Measurements from ENCODE around the gene MZF1.
A peak's percentile ranks its signal among the peaks of the same experiment; 100 is the strongest.
"Not testable (repeated sequence)": the region's sequence is repeated elsewhere in the genome, so short reads cannot be mapped to it uniquely, and the experiment has no call there.

Gene MZF1

GRCh38 chr19:58572818-58573657, at the start of gene MZF1:
Gene MZF1 (minus strand): TSS chr19:58573335. CDS start chr19:58571389, 1,946 bp downstream.
- no peak for TF ChIP-seq CTCF (conservative IDR thresholded peaks at IDR 0.05; ENCODE audit: control insufficient read depth, insufficient read depth, low read depth, low read length)
- peak within 1 kb of the TSS; percentile 92 for H3K4me3 ChIP-seq (ENCODE audit: control insufficient read depth, low read depth, low read length)
- DNase-seq (ENCODE audit: low read depth), result peak; percentile 100

- DNase-seq (ENCODE audit: low read depth); H3K4me3 ChIP-seq (ENCODE audit: control insufficient read depth, low read depth, low read length): not testable (repeated sequence)
These were observed 34.1 kb upstream of the MZF1 start for GRCh38 chr19:58607213-58607612.

GRCh38 chr19:58606251-58606896, 33.2 kb upstream of the MZF1 start:
- not testable (repeated sequence) for H3K4me3 ChIP-seq (ENCODE audit: control insufficient read depth, low read depth, low read length)

GRCh38 chr19:58586133-58586765, 13.1 kb upstream of the MZF1 start:
- H3K4me3 ChIP-seq (ENCODE audit: control insufficient read depth, low read depth, low read length), result no peak overlapping the region
- no peak for DNase-seq (ENCODE audit: low read depth)
- no peak for TF ChIP-seq CTCF (conservative IDR thresholded peaks at IDR 0.05; ENCODE audit: control insufficient read depth, insufficient read depth, low read depth, low read length)

More at GRCh38 chr19:58606251-58606896, 33.2 kb upstream of the MZF1 start:
- not testable (repeated sequence) for DNase-seq (ENCODE audit: low read depth)

GRCh38 chr19:58585442-58586132, 12.5 kb upstream of the MZF1 start:
- TF ChIP-seq CTCF (conservative IDR thresholded peaks at IDR 0.05; ENCODE audit: control insufficient read depth, insufficient read depth, low read depth, low read length), result no peak
- H3K4me3 ChIP-seq (ENCODE audit: control insufficient read depth, low read depth, low read length), result no peak overlapping the region
- DNase-seq (ENCODE audit: low read depth), result no peak

- no peak overlapping the region for H3K4me3 ChIP-seq (ENCODE audit: control insufficient read depth, low read depth, low read length)
- no peak for TF ChIP-seq CTCF (conservative IDR thresholded peaks at IDR 0.05; ENCODE audit: control insufficient read depth, insufficient read depth, low read depth, low read length)
- DNase-seq (ENCODE audit: low read depth), result no peak
These were observed 11.6 kb upstream of the MZF1 start for GRCh38 chr19:58584498-58585441.

- TF ChIP-seq CTCF (conservative IDR thresholded peaks at IDR 0.05; ENCODE audit: control insufficient read depth, insufficient read depth, low read depth, low read length), result no peak
- DNase-seq (ENCODE audit: low read depth), result no peak
- H3K4me3 ChIP-seq (ENCODE audit: control insufficient read depth, low read depth, low read length), result no peak overlapping the region
These were observed 9.8 kb upstream of the MZF1 start for GRCh38 chr19:58582985-58583384.
